SU-DHL-6 (cell line): ENCODE measurements around the gene PTPRN2.

Experiments used
- CTCF ChIP-seq: fragments of 200-600 bp; sonication (generic); IDR thresholded peaks from one replicate; pipeline ENCODE4 v1.5.1; 2017; ENCODE audit warnings: antibody characterized with exemption, mild to moderate bottlenecking, low read length, moderate library complexity; ENCODE audit not compliant: insufficient read depth, poor library complexity, severe bottlenecking
- EZH2phosphoT487 ChIP-seq: fragments of 200-600 bp; sonication (generic), shearing (Covaris generic); conservative IDR thresholded peaks from 2 replicates; pipeline ENCODE4 v1.6.1; 2018; ENCODE audit warnings: mild to moderate bottlenecking, antibody characterized with exemption, low read length, moderate library complexity, mixed read lengths

GRCh38 chr7:157576415-157576814 lies 1011.2 kb downstream of the PTPRN2 start:
- TF ChIP-seq CTCF: no peak
- no peak for TF ChIP-seq EZH2phosphoT487
